Stimulated activated CD8-positive, alpha-beta memory T cell treated with anti-CD3 and anti-CD28 coated beads, Interleukin-15, amount 100 ng/mL, for 4 hours (primary cell): ENCODE measurements around the gene UGT1A7.

Experiments
- DNase-seq, 2 donors: peaks; one replicate each; pipeline ENCODE4 v3.0.0-alpha.2; 2020; ENCODE audit warnings: low read depth in 2 of 2

The UGT1A7 gene

DNA sequence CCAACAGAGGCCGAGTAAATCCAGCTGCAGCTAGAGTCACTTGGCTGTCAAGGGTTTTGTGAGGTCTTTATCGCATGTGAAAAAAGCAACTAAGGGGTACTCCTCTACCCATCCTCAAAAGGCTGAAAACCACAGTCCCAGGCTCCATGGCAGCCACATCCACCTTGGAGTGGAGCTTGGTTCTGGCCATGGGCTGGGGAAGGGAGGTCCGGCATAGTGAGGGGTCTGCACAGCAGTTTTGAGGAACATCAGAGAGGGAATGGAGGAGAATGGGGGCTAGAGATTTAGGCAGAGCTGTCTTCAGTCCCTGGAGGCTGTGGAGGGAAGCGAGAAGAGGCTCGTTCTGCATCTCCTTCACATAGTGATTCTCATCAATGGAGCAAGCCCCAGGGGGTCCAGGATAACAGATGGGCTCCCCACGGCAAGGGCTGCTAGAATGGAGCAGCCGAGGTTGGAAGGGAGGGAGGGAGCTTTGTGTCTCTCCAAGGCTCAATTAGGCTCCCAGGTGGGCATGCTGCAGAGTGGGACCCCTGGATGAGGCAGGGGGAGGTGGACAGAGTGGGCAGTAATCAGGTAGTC, 117.5 kb downstream of the UGT1A7 start:
- no peak for DNase-seq

DNA sequence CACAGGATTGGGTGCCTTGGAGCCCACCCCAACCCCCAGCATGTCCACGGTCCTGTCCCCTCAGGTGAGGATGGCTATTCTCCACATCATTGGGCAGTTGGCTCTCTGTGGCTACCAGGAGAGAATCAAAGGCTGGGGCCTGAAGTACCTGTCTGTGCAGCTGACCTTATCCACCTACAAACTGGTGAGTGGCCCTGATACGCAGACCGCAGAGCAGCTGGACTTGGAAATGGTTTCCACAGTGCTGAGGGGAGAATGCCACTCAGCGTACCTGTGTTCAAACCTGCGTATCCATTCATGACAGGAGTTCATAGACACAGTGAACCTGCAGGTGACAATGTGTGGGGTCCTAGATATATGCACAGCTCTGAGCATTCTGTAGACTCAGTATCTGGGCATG, 118.0 kb downstream of the UGT1A7 start:
- no peak for DNase-seq

DNA sequence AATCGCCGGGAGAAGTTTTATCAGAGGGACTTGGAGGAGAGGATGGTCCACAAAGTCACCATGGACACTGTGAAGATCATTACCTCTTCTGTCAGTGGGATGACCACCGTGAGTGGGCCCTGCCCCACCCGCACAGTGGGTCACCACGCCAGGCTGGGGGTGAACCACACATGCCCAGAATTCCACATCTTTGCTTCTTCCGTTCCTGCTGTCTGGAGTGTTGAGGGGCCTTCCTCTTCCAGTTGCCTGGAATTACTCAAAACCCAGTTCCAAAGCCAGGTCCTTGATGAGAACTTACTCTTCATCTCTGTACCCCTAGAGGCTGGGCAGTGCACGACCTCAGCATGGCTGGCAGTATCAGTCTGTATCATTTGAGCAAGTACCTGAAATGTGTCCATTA, 118.5 kb downstream of the UGT1A7 start:
- DNase-seq, result no peak

DNA sequence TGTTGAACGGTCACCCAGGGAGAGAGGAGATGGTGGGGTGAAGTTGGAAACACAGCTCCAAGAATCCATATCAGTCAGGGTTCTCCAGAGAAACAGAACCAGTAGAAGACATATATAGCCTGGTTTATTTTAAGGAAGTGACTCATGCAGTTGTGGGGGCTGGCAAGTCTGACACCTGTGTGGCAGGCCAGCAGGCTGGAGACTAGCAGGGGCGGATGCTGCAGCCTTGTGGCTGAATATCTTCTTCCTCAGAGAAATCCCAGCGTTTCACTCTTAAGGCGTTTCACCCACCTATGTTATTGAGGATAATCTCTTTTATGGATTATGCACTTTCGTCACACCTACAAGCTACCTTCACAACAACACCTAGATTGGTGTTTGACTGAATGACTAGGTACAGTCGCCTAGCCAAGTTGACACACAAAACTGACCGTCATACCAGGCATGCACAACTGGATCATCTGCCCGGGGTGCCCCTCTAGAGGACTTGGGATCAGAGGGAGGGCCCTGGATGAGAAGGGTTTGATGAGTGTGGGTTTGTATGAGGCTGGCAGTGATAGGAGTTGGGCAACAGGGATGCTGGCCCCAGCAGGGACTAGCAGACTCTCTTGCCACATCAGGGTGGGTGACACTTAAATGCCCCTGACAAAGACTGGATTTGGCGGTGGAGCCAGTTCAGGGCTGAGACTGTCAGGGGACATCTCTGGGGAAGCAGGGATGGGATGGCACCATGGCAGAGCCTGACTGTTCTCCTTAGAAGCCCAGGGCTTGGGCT, 119.8 kb downstream of the UGT1A7 start:
- DNase-seq, result no peak

DNA sequence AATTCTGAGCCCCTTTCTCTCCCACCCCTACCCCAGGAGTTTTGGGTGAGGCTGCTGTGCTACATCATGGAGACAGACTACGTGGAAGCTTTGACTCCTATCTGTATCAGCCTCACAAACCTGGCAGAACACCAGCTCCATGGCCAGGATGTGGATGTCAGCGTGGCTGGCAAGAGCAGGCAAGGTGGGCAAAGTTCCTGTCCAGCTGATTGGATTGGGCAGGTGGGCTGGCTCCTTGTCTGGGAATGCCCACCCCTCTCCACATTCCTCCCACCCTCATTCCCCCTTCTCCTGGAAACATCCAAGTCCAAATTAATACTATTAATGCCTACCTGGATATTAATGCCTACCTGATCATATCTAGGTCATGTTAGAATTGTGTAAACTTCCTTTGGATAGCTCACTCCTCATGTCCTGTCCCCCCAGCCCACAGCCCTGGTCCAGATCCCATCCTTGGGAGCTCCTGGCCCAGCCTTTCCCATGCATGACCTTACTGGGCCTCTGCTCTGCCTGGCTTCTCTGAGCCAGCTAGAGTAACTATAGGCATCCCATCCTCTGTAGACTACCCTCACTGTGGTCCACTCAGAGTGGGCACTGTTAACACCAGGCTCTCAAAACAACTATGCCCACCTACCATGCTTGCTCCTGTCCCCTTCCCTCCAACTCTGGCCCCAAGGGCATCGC, 120.6 kb downstream of the UGT1A7 start:
- DNase-seq, result no peak

DNA sequence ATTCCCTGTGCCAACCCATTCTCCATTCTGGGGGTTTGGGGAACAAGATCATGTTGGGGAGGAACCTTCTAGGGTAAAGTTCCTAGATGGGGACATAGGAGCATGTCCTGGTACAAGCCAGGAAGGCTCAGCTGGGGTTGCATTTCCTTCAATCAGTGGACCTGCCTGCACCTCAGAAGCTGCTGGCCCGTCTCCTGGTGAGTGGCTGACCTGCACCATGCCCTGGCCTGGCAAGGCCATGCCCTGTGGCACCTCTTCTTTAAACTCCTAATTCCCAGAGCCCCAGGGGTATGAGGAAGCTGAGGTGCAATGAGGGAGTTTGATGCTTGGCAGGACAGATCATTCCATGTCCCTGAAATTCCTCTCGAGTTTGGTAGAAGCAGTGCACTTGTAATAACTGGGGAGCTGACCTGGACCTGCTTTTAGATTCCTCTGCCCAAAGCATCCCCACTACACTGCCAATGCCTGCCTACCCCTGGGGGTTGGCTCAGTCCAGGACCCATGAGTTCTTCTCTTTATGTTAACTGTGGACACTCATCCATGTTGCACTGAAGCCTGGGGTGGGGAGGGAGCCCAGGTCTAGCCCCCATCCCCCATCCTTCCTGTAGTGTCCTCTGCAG, 121.7 kb downstream of the UGT1A7 start:
- no peak for DNase-seq

DNA sequence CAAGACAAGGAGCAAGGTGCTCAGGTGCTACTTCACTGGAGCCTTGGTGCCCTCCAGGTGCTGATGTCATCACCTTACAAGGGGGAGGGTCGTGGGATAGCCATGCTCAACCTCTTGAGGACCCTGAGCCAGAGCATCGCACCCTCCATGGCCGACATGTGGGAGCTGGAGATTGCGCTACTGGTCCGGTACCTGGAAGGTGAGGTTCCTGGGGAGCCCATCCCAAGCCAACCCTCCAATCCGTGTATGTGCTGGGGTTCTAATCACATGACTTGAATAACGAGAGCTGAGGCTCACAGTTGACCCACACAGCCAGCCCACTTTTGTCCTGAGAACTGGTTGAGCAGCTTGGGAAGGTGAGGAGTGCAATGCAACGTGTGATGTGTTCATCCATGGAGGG, 122.3 kb downstream of the UGT1A7 start:
- DNase-seq, result no peak

DNA sequence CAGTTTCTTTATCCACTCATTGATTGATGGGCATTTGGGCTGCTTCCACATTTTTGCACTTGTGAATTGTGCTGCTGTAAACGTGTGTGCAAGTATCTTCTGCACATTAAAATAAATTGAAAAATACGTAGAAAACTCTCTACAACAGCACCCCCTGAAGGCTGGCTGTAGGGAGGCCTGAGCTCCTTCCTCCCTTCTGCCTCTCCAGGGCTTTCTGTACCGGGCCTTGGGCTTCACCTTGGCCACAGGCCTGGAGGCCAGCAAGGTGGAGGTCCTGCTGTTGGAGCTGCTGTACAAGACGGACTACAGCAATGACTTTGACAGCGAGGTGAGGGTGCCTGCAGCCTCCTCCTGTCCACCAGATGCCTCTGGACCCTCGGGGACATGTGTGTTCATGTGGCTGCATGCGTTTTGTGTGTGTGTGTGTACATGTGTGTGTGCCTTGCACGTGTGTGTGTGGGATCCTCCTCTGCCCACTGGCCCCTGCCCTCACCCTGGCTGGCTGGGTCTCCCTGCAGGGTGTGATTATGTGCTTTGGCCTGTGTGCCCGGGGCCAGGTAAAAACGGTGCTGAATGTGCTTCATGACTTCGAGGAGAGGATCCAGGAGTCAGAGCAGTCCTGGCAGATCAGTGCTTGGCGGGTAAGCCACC, 125.6 kb downstream of the UGT1A7 start:
- DNase-seq, result no peak

DNA sequence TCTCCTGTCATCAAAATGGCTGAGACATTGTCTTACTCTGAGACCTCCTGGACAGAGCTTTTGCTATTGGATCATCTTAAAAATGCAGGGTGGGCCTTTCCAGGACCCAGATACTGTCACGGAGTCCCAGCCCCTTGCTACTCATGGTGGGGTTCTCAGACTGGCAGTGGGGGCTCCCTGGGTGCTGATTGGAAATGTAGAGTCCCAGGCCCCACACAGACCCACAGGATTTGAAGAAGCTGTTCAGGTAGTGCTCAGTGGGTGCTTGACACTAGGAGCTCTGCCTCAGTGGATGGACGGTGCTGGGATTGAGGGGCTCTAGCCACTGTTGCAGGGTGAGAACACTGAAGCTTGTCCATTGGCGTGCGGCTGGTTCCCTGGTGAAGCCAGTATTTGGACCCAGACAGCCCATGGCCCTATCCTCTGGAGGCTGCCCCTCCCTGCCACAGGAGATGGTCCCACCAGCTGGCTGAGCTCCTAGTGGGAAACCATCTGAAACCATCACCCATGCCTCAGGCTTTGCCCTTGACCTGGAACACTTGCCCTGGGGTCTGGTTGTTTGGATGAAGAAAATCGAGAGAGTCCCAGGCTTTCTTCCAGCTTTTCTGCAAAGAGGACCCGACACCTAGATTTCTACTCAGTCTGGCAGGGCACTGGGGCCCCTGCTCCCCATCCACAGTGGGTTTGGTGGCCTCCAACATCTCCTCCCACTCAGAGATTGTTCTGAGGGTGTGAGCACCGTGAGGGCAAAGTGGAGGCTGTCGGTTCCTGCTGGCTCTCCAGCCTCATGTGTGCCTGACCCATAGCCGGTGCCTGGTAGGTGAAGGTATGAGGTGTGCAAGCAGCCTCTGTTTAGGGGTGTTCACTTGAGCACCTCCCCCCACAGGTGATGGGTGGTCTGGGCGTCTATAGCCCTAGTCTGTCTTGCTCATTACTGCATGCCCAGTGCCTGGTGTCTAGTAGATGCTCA, 126.5 kb downstream of the UGT1A7 start:
- DNase-seq, result no peak

DNA sequence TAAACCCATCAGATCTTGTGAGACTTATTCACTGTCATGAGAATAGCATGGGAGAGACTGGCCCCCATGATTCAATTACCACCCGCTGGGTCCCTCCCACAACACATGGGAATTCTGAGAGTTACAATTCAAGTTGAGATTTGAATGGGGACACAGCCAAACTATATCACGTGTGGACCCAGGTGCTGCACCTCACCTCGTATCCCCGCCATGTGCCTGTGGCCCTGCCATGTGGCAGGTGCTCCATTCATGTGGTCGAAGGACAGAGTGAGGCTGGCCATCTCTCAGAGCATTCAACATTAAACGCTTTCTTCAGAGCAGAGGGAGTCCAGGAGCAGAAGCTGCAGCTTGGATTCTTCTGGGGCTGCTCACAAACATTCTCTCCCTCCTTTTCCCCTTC, 128.7 kb downstream of the UGT1A7 start:
- no peak for DNase-seq

DNA sequence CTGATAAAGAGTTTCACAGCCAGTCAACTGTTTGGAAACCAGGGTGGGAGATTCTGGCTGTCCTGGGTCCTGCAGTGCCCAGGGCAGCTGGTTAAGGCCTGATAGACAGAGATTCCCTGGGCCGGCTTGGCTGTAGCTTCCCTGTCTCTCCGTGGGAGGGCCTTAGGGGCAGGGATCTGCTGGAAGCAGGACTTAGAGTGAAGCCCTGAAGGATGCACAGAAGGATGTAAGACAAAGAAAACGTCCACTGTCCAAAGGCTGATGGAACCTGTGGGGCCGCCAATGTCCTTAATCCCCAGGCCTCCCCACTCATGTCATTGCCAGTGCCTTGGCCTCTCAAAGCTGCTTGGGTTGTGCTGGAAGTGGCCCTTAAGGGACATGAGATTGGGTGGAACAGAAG, 129.4 kb downstream of the UGT1A7 start:
- no peak for DNase-seq

DNA sequence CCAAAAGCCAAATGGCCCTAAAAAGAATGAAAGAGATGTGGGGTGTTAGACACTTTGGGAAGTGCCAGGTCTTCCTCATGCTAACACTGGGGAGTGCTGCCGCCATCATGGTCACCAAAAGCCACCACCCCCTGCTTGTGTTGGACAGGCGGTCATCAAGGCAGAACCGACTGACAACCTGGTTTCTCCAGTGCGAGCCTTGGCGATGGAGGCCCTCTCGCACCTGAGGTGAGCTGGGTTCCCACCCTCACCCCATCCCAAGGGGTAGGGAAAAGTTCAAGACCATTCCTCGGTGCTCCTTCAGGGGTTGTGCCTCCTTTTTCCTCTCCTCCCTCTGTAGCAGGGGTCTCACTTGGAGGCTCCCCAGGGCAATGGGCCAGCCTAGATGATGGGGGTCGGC, 130.0 kb downstream of the UGT1A7 start:
- no peak for DNase-seq

DNA sequence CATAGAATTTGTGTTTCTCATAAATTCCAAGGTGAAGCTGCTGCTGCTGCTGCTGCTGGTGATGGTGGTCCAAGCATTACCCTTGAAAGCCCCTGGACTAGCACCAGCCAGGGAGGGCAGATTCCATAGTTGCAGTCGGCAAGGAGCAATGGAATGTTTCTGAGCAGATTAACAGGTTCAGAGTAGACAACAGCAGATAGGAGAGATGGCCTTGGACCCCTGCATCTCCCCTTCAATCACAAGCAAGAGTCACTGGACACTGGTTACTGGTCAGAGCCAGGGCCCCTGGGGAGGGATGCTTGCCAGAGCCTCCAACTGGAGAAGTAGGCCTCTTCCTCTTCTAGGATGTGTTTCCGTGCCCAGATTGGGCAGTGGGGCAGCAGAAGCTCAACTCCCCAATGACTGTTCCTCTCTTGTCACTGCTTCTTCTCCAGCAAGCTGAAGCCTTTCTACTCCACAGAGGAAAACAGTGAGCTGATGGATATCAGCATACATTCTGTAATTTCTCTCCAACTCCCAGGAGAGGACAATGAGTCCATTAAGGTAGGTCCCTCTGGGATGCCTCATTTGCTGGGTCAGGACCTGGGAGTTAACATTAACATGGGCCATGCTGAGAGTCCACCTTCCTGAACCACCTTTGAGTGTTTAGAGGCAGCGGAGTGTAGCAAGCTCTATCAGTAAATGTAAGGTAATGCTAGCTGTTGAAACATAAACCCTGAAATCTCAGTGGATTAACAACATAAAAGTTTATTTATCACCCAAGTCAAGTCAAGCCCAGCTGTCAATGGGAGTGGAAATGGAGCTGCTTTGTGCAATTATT, 131.7 kb downstream of the UGT1A7 start:
- no peak for DNase-seq

DNA sequence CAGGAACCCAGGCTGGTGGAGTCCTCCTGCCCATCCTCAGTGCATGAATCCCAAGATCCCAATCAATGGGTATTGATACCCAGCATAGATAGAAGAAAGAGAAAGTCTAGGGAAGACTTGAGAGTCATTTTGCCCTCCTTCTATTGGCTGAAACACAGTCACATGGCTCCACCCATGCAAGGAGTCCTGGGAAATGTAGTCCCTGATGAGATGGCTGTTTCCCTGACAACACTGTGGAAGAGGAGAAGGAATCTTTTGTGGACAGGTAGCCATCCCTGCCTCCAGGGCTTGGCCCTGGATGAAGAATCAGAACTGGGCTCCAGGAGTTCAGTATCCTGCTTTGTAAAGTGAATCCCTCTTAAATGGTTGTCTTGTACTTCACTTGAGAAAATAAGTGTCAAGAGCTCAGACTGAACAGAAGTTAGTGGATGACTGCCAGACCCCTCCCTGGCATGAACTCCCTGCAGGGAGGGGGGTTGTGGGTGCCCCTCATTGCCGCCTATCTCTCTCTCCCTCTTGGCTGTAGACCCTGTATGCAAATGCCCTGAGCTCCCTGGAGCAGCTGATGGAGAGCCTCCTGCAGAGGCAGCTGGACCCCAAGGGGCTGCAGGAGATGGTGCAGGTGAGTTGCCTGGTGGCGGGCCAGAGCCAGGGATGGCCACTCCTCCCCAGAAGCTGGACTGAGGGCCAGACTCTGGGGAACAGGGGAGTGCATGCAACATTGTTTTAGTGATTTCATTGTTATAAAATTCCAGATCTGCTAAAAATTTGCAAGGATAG, 132.5 kb downstream of the UGT1A7 start:
- DNase-seq, result no peak

DNA sequence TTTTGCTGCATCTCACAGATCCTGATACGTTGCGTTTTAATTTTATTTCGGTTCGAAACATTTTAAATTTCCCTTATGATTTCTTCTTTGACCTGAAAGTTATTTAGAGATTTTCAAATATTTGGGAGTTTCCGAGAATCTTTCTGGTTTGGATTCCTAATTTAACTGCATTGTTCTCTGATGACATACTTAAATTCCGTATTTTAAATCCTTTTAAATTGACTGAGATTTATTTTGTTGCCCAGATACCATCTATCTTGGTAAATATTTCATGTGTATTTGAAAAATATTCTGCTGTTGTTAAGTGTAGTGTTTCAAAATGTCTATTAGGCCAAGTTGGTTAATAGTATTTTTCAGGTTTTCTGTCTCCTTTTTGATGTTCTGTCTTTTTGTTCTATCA, 134.2 kb downstream of the UGT1A7 start:
- DNase-seq, result no peak

DNA sequence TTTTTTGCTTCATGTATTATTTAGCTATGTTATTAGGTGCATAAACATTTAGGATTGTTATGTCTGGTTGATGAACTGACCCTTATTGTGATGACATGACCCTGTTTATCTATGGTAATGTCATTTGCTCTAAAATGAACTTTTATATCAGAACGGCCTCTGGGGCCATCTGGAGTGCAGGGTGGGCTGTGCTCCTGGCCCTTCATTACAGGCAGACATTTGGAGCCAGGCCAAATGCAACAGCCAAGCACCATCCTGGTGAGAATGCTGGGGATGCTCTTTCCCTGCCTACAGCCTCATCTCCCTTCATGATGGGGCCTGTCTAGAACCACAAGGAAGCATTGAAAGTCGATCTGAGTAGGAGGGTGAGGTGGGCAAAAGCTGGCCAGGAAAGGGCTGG, 134.6 kb downstream of the UGT1A7 start:
- no peak for DNase-seq

DNA sequence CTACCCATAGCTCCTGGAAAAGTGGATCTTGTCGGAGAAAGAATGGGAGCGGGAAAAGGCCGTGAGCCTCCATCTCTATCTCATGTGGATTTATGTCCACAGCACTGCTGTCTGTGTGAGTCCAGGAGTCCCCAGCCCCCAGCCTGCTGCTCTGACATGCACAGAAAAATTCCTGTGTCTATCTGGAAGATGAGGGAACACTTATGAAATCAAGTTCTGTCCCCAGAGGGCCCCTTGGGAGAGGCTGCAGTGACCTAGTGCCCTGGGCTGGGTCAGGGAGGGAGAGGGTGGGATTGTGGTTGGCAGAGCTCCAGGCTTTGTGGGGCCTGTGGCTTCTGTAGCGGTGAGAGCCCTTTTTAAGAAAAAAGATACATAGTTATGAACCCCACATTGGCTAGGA, 135.1 kb downstream of the UGT1A7 start:
- DNase-seq, result no peak

DNA sequence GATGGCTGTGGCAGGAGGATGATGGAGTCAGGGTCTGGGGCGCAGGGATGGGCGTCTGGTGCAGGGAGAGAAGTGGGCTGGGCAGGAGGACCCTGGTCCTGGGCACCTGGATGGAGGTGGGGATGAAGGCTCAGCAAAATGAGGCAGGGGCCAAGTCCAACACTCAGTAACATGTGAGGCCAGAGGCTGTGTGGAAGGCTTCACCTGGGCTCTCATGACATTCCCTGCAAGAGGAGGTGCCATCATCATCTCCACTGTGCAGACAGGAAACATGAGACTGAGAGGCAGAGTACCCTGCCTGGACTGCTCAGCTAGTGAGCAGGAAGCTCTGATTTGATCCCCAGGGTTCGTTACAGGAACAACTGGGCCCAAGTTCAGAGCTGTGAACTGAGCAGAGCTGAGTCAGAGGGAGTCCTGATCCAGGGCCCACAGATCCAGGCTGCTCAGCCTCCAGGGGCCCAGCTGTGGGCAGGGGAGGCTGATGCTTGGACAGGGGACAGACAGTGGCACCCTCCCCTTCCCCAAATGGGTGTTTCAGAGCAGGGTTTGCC, 135.7 kb downstream of the UGT1A7 start:
- no peak for DNase-seq

DNA sequence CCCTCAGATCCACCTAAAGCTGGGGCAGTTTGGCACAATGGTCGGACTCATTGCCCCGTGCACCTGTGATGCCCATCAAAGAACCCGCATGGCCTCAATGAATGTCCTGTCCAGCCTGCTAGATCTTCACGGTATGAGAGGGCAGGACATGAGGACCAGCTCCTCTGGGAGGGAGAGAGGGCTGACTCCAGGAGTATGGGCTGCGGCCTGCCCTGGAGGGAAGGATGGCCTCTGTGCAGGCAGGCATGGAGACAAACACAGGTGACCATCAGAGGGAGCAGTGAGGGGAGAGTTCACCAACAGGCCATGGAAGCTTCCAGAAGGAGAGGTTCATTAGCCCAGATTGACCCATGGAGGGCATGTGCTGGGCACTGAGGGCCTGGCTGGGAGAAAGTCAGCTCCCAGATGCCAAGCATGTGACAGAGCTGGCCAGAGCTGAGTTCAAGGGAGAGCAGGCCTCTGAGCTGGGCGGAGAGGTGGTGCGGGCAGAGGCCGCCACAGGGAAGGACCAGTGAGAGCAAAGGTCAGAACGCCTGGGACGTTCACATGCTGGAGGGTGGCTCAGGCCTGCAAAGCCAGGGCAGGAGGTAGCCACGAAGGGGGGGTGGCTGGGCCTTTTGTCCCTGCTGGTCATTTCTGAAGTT, 136.4 kb downstream of the UGT1A7 start:
- no peak for DNase-seq
